Colonic mucosa (tissue), 4 donors: ENCODE measurements around the gene S100A1. TPM values are rescaled to one million over a fixed set of nuclear protein-coding genes. Genes with fewer than 3 reads are reported as not detected.

Experiments
- DNase-seq: peaks from one replicate; pipeline ENCODE4 v3.0.0-alpha.2; 2020
- H3K27ac ChIP-seq: fragments of 200-600 bp; one replicate; pipeline ENCODE4 v1.8.0; 2021
- H3K27me3 ChIP-seq: fragments of 200-600 bp; one replicate; pipeline ENCODE4 v1.8.0; 2021
- H3K36me3 ChIP-seq: fragments of 200-600 bp; one replicate; pipeline ENCODE4 v1.8.0; 2021
- H3K4me1 ChIP-seq: fragments of 200-600 bp; one replicate; pipeline ENCODE4 v1.8.0; 2021; ENCODE audit warnings: mild to moderate bottlenecking
- H3K4me3 ChIP-seq: fragments of 200-600 bp; one replicate; pipeline ENCODE4 v1.8.0; 2021
- H3K9ac ChIP-seq, 2 donors: one replicate each; pipeline ENCODE4 v1.7.0; 2013; ENCODE audit warnings: control low read depth in 2 of 2, low read depth in 2 of 2, low read length in 2 of 2
- H3K9me3 ChIP-seq: fragments of 200-600 bp; one replicate; pipeline ENCODE4 v1.8.0; 2021
- intact Hi-C: fragments of 100-400 bp; cut with DNase I; formaldehyde crosslinking; loops from one replicate; pipeline ENCODE4 v1.14.1; 2022
- total RNA-seq, 2 donors: library from RNA; stranded (reverse); fragmentation: NEBNext Ultra II Directional in 1 of 2; extraction: Animal tissue kit (Norgen Biotek cat#: 25700) in 1 of 2; gene quantifications; one replicate each; pipeline ENCODE4 v1.2.1, GENCODE V29; 2021
- TF ChIP-seq, protein P1 (sequence below): fragments of 200-600 bp; IDR thresholded peaks from one replicate; pipeline ENCODE4 v1.8.0; 2022; ENCODE audit warnings: antibody characterized with exemption, mild to moderate bottlenecking
- donor health status: healthy.
- donor health status: DM: no; HTN: no; CAD: no.
- donor health status: DM: no; HTN: no; CAD: no.

S100A1 gene
- total RNA-seq, 2 donors from 2014 or later, result 0.69 to 1.5 TPM

GRCh38 chr1:153607381-153607780 is 20.9 kb upstream of the S100A1 start:
- Histone ChIP-seq H3K36me3 (no peaks in the 10 kb centered on the region), H3K4me3 (no peak overlapping the region), H3K9ac (peak overlapping the region in 1 of 2 donors; percentile 78), H3K4me1 (peaks cover 16% of the 10 kb centered on the region), H3K27ac (no peak overlapping the region), H3K27me3 (no peaks in the 10 kb centered on the region), H3K9me3 (no peaks in the 10 kb centered on the region)
- intact Hi-C loops, result no loop called here
- no peak for DNase-seq
- TF ChIP-seq, protein P1, sequence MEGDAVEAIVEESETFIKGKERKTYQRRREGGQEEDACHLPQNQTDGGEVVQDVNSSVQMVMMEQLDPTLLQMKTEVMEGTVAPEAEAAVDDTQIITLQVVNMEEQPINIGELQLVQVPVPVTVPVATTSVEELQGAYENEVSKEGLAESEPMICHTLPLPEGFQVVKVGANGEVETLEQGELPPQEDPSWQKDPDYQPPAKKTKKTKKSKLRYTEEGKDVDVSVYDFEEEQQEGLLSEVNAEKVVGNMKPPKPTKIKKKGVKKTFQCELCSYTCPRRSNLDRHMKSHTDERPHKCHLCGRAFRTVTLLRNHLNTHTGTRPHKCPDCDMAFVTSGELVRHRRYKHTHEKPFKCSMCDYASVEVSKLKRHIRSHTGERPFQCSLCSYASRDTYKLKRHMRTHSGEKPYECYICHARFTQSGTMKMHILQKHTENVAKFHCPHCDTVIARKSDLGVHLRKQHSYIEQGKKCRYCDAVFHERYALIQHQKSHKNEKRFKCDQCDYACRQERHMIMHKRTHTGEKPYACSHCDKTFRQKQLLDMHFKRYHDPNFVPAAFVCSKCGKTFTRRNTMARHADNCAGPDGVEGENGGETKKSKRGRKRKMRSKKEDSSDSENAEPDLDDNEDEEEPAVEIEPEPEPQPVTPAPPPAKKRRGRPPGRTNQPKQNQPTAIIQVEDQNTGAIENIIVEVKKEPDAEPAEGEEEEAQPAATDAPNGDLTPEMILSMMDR, result no peak

DNA sequence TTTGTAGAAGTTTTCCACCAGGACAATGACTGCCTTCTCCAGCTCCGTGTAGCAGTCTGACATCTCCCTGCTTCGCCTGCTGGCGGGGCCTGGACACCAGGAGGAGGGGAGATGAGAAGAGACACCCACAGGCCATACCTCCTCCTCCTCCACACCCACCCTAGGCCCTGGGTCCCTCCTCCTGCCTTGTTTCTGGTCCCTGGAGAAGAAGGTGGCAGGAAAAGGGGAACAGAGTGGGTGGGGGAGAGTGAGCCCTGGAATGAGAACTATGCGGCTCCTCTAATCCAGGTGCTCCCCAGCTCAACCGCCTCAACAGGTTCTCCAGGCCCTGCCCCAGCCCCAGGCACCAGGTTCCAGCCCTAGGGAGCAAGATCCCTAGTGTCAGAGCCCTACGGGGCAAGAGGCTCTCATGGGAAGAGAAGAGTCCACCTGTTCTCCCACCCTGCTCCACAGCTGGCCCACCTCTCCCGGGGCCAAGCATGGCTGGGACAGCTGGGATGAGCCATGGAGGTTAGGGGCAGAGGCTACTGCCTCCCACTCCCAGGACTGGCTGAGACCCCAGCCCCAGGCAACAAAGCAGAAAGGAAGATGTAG is 20.0 kb upstream of the S100A1 start:
- H3K9me3 ChIP-seq, result no peaks in the 10 kb centered on the region
- H3K27me3 ChIP-seq, result no peaks in the 10 kb centered on the region
- peak overlapping the region; percentile 68 to 78 for H3K9ac ChIP-seq
- TF ChIP-seq, protein P1, result no peak
- H3K4me1 ChIP-seq, result peaks cover 18% of the 10 kb centered on the region
- H3K4me3 ChIP-seq, result peak overlapping the region; percentile 12
- peak; percentile 28 for DNase-seq
- no peaks in the 10 kb centered on the region for H3K36me3 ChIP-seq
- H3K27ac ChIP-seq, result peak overlapping the region; percentile 78
- intact Hi-C loops, result no loop called here

- intact Hi-C loops, result no loop called here
Observed at GRCh38 chr1:153608742-153609584, 19.3 kb upstream of the S100A1 start.

GRCh38 chr1:153609585-153609907 is 18.7 kb upstream of the S100A1 start:
- TF ChIP-seq, protein P1, result no peak
- intact Hi-C loops, result no loop called here
- Histone ChIP-seq H3K27ac (peak overlapping the region; percentile 78), H3K4me1 (peaks cover 22% of the 10 kb centered on the region), H3K9me3 (no peaks in the 10 kb centered on the region), H3K27me3 (no peaks in the 10 kb centered on the region), H3K36me3 (no peaks in the 10 kb centered on the region), H3K9ac (peak overlapping the region in 1 of 2 donors; percentile 78), H3K4me3 (no peak overlapping the region)
- no peak for DNase-seq

More at GRCh38 chr1:153608742-153609584, 19.3 kb upstream of the S100A1 start:
- peak; percentile 94 for DNase-seq
- Histone ChIP-seq H3K36me3 (no peaks in the 10 kb centered on the region), H3K9ac (peak overlapping the region; percentile 68 to 78), H3K9me3 (no peaks in the 10 kb centered on the region), H3K4me3 (peak overlapping the region; percentile 12), H3K27me3 (no peaks in the 10 kb centered on the region), H3K27ac (peak overlapping the region; percentile 78), H3K4me1 (peaks cover 22% of the 10 kb centered on the region)
- TF ChIP-seq, protein P1, result no peak

GRCh38 chr1:153610334-153610733 is 17.9 kb upstream of the S100A1 start:
- intact Hi-C loops, result no loop called here
- TF ChIP-seq, protein P1, result no peak
- Histone ChIP-seq H3K9me3 (no peaks in the 10 kb centered on the region), H3K9ac (peak overlapping the region in 1 of 2 donors; percentile 78), H3K4me3 (peak overlapping the region; percentile 13), H3K27me3 (no peaks in the 10 kb centered on the region), H3K36me3 (no peaks in the 10 kb centered on the region), H3K4me1 (peaks cover 22% of the 10 kb centered on the region), H3K27ac (peak overlapping the region; percentile 78)
- peak; percentile 30 for DNase-seq
